ENCODE measurements around the gene EML6.

The EML6 gene

GRCh38 chr2:54914637-54915036 is 191.2 kb downstream of the EML6 start:
- no peak for DNase-seq (ENCODE audit: low spot score)

GRCh38 chr2:54915101-54915500 is 191.6 kb downstream of the EML6 start:
- no peak for DNase-seq (ENCODE audit: low spot score)

- DNase-seq (ENCODE audit: low spot score), result no peak
Observed at GRCh38 chr2:54916637-54917036, 193.2 kb downstream of the EML6 start.

GRCh38 chr2:54918647-54919280 is 195.3 kb downstream of the EML6 start:
- DNase-seq (ENCODE audit: low spot score), result no peak

- no peak for DNase-seq (ENCODE audit: low spot score)
Observed at GRCh38 chr2:54920660-54921059, 197.2 kb downstream of the EML6 start.

- no peak for DNase-seq (ENCODE audit: low spot score)
Observed at GRCh38 chr2:54924121-54924520, 200.7 kb downstream of the EML6 start.

- DNase-seq (ENCODE audit: low spot score), result no peak
Observed at GRCh38 chr2:54925022-54925421, 201.6 kb downstream of the EML6 start.

GRCh38 chr2:54927085-54927750 is 203.8 kb downstream of the EML6 start:
- DNase-seq (ENCODE audit: low spot score), result no peak

GRCh38 chr2:54927751-54928615 is 204.5 kb downstream of the EML6 start:
- no peak for DNase-seq (ENCODE audit: low spot score)

- DNase-seq (ENCODE audit: low spot score), result no peak
Observed at GRCh38 chr2:54928719-54929118, 205.3 kb downstream of the EML6 start.

- no peak for DNase-seq (ENCODE audit: low spot score)
Observed at GRCh38 chr2:54931473-54931872, 208.0 kb downstream of the EML6 start.

- no peak for DNase-seq (ENCODE audit: low spot score)
Observed at GRCh38 chr2:54935389-54935788, 211.9 kb downstream of the EML6 start.

- DNase-seq (ENCODE audit: low spot score), result no peak
Observed at GRCh38 chr2:54936766-54937165, 213.3 kb downstream of the EML6 start.

GRCh38 chr2:54939446-54940118 is 216.1 kb downstream of the EML6 start:
- DNase-seq (ENCODE audit: low spot score), result no peak

GRCh38 chr2:54940723-54941122 is 217.3 kb downstream of the EML6 start:
- DNase-seq (ENCODE audit: low spot score), result no peak

GRCh38 chr2:54941248-54941984 is 218.0 kb downstream of the EML6 start:
- DNase-seq (ENCODE audit: low spot score), result no peak

- DNase-seq (ENCODE audit: low spot score), result no peak
Observed at GRCh38 chr2:54942373-54942772, 218.9 kb downstream of the EML6 start.

- DNase-seq (ENCODE audit: low spot score), result no peak
Observed at GRCh38 chr2:54944724-54945326, 221.4 kb downstream of the EML6 start.

GRCh38 chr2:54945391-54946219 is 222.1 kb downstream of the EML6 start:
- DNase-seq (ENCODE audit: low spot score), result no peak

- DNase-seq (ENCODE audit: low spot score), result no peak
Observed at GRCh38 chr2:54946220-54946805, 222.9 kb downstream of the EML6 start.

All from ecto neural progenitor cell (in vitro differentiated cells).